HEK293 (cell line): ENCODE results near the gene CECR2.

Source experiments
- CTCF ChIA-PET: fragments of 350-600 bp; formaldehyde crosslinking; extraction: SDS; loops from one replicate; lab custom pipeline; 2021; ENCODE audit warnings: antibody characterized with exemption; lab: Yijun Ruan, JAX
- POLR2A ChIA-PET: fragments of 300-600 bp; formaldehyde crosslinking; extraction: SDS; loops from one replicate; lab custom pipeline; 2020; ENCODE audit warnings: antibody characterized with exemption, inconsistent platforms; lab: Yijun Ruan, JAX
- H3K27ac ChIP-seq: fragments of 200-500 bp; sonication (Bioruptor generic); 2 replicates; pipeline ENCODE4 v1.5.1; 2014; ENCODE audit warnings: low read depth, low read length, control low read depth, inconsistent platforms; ENCODE audit errors: extremely low read depth
- H3K36me3 ChIP-seq, 2 experiments: fragments of 200-500 bp in 1 of 2; sonication (Bioruptor generic) in 1 of 2; 1 replicate in 1 of 2; 2 replicates in 1 of 2; pipeline ENCODE4 v1.5.1; 2014 to 2017; ENCODE audit warnings: inconsistent platforms in 2 of 2, low read length in 2 of 2; ENCODE audit not compliant: control insufficient read depth in 2 of 2, insufficient read depth in 1 of 2
- H3K4me1 ChIP-seq: fragments of 200-500 bp; sonication (Bioruptor generic); 2 replicates; pipeline ENCODE4 v1.5.1; 2014; ENCODE audit warnings: mild to moderate bottlenecking, low read length, inconsistent platforms; ENCODE audit not compliant: control insufficient read depth, insufficient read depth
- H3K4me3 ChIP-seq: 2 replicates; pipeline ENCODE4 v1.5.1; 2011; ENCODE audit warnings: low read depth, mild to moderate bottlenecking, control low read depth, low read length, moderate library complexity
- H3K9me3 ChIP-seq: fragments of 200-500 bp; sonication (Bioruptor generic); 2 replicates; pipeline ENCODE4 v1.5.1; 2014; ENCODE audit warnings: low read depth, low read length, inconsistent platforms; ENCODE audit not compliant: control insufficient read depth, insufficient read depth
- GFI1B ChIP-seq: fragments of 450-650 bp; formaldehyde crosslinking; IDR thresholded peaks from 2 replicates; pipeline ENCODE4 v1.5.1; 2016; ENCODE audit warnings: missing biosample characterization, missing genetic modification characterization
- HOXC10 ChIP-seq: sonication (generic); formaldehyde crosslinking; IDR thresholded peaks from 2 replicates; pipeline ENCODE4 v1.8.1; 2023; ENCODE audit warnings: mild to moderate bottlenecking, missing genetic modification reagents
- RBAK ChIP-seq: fragments of 450-650 bp; formaldehyde crosslinking; IDR thresholded peaks from 2 replicates; pipeline ENCODE4 v1.5.1; 2016; ENCODE audit warnings: missing biosample characterization, missing genetic modification characterization
- SCRT2 ChIP-seq: fragments of 450-650 bp; formaldehyde crosslinking; IDR thresholded peaks from 2 replicates; pipeline ENCODE4 v1.5.1; 2016; ENCODE audit warnings: missing biosample characterization, missing genetic modification characterization
- SETDB1 ChIP-seq: IDR thresholded peaks from one replicate; pipeline ENCODE4 v1.6.1; 2017; ENCODE audit warnings: mild to moderate bottlenecking, low read length, moderate library complexity, mixed read lengths; ENCODE audit not compliant: insufficient read length
- ZBTB21 ChIP-seq: fragments of 450-650 bp; formaldehyde crosslinking; IDR thresholded peaks from 2 replicates; pipeline ENCODE4 v1.5.1; 2017; ENCODE audit warnings: missing biosample characterization, missing genetic modification characterization
- ZNF146 ChIP-seq: fragments of 450-650 bp; formaldehyde crosslinking; IDR thresholded peaks from 2 replicates; pipeline ENCODE4 v1.5.1; 2016; ENCODE audit warnings: missing biosample characterization, missing genetic modification characterization
- ZNF175 ChIP-seq: fragments of 450-650 bp; formaldehyde crosslinking; IDR thresholded peaks from 2 replicates; pipeline ENCODE4 v1.5.1; 2016; ENCODE audit warnings: missing biosample characterization, missing genetic modification characterization
- ZNF23 ChIP-seq: fragments of 450-650 bp; formaldehyde crosslinking; IDR thresholded peaks from 2 replicates; pipeline ENCODE4 v1.5.1; 2016; ENCODE audit warnings: missing biosample characterization, missing genetic modification characterization, borderline replicate concordance
- ZNF24 ChIP-seq: fragments of 450-650 bp; formaldehyde crosslinking; IDR thresholded peaks from 2 replicates; pipeline ENCODE4 v1.5.1; 2016; ENCODE audit warnings: missing biosample characterization, missing genetic modification characterization
- ZNF335 ChIP-seq: fragments of 450-650 bp; formaldehyde crosslinking; conservative IDR thresholded peaks from 2 replicates; pipeline ENCODE4 v1.5.1; 2016; ENCODE audit warnings: missing biosample characterization, missing genetic modification characterization
- ZNF530 ChIP-seq: fragments of 450-650 bp; formaldehyde crosslinking; IDR thresholded peaks from 2 replicates; pipeline ENCODE4 v1.5.1; 2016; ENCODE audit warnings: low read depth, missing biosample characterization, missing genetic modification characterization
- ZNF660 ChIP-seq: fragments of 450-650 bp; IDR thresholded peaks from 2 replicates; pipeline ENCODE4 v1.5.1; 2018; ENCODE audit warnings: missing biosample characterization, mild to moderate bottlenecking, missing genetic modification characterization
- ZNF701 ChIP-seq: fragments of 450-650 bp; formaldehyde crosslinking; IDR thresholded peaks from 2 replicates; pipeline ENCODE4 v1.5.1; 2016; ENCODE audit warnings: missing biosample characterization, missing genetic modification characterization
- ZNF843 ChIP-seq: fragments of 450-650 bp; formaldehyde crosslinking; IDR thresholded peaks from 2 replicates; pipeline ENCODE4 v1.5.1; 2016; ENCODE audit warnings: missing biosample characterization, missing genetic modification characterization
- TF ChIP-seq, protein P1 (sequence below): fragments of 450-650 bp; formaldehyde crosslinking; IDR thresholded peaks from 2 replicates; pipeline ENCODE4 v1.5.1; 2017; ENCODE audit warnings: missing biosample characterization, missing genetic modification characterization
- TF ChIP-seq, protein P2 (sequence below): fragments of 450-650 bp; formaldehyde crosslinking; IDR thresholded peaks from 2 replicates; pipeline ENCODE4 v1.5.1; 2016; ENCODE audit warnings: missing biosample characterization, missing genetic modification characterization
- TF ChIP-seq, protein P3 (sequence below): fragments of 450-650 bp; formaldehyde crosslinking; IDR thresholded peaks from 2 replicates; pipeline ENCODE4 v1.5.1; 2016; ENCODE audit warnings: missing biosample characterization, missing genetic modification characterization, borderline replicate concordance
- TF ChIP-seq, protein P4 (sequence below): fragments of 450-650 bp; formaldehyde crosslinking; IDR thresholded peaks from 2 replicates; pipeline ENCODE4 v1.5.1; 2016; ENCODE audit warnings: missing biosample characterization, missing genetic modification characterization
- TF ChIP-seq, protein P5 (sequence below): fragments of 450-650 bp; formaldehyde crosslinking; IDR thresholded peaks from 2 replicates; pipeline ENCODE4 v1.5.1; 2017; ENCODE audit warnings: missing biosample characterization, missing genetic modification characterization

Gene CECR2

DNA sequence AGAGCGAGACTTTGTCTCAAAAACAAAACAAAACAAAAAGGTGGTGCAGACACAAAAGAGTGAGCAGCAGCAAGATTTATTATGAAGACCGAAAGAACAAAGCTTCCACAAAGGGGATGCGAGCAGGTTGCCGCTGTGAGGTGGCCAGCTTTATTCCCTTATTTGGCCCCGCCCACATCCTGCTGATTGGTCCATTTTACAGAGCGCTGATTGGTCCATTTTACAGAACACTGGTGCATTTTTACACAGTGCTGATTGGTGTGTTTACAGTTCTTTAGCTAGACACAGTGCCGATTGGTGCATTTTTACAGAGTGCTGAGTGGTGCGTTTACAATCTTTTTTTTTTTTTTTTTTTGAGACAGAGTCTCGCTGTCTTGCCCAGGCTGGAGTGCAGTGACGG, 77.4 kb downstream of the CECR2 start:
- Histone ChIP-seq H3K4me1 (no peaks in the 10 kb centered on the region), H3K4me3 (no peak overlapping the region), H3K36me3 (no peaks in the 10 kb centered on the region), H3K27ac (no peak overlapping the region), H3K9me3 (no peaks in the 10 kb centered on the region)
- ChIA-PET CTCF (no interaction called here), POLR2A (interaction anchor here (0.6 to 1.2 kb wide), 3 partner anchors 9 to 78 kb away, joined by 3 to 5 read pairs (median 4); no protein-coding TSS in a partner anchor)
- no peak for TF ChIP-seq SETDB1
- TF ChIP-seq HOXC10 (CRISPR knock-in tag): no peak
- TF ChIP-seq ZNF335 (tag by site-specific recombination): no peak
- TF ChIP-seq RBAK (tag by site-specific recombination): no peak
- TF ChIP-seq ZNF23 (tag by site-specific recombination): no peak
- TF ChIP-seq, protein P1, sequence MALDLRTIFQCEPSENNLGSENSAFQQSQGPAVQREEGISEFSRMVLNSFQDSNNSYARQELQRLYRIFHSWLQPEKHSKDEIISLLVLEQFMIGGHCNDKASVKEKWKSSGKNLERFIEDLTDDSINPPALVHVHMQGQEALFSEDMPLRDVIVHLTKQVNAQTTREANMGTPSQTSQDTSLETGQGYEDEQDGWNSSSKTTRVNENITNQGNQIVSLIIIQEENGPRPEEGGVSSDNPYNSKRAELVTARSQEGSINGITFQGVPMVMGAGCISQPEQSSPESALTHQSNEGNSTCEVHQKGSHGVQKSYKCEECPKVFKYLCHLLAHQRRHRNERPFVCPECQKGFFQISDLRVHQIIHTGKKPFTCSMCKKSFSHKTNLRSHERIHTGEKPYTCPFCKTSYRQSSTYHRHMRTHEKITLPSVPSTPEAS (tag by site-specific recombination): no peak
- TF ChIP-seq ZBTB21 (tag by site-specific recombination): no peak
- TF ChIP-seq ZNF24 (tag by site-specific recombination): no peak

DNA sequence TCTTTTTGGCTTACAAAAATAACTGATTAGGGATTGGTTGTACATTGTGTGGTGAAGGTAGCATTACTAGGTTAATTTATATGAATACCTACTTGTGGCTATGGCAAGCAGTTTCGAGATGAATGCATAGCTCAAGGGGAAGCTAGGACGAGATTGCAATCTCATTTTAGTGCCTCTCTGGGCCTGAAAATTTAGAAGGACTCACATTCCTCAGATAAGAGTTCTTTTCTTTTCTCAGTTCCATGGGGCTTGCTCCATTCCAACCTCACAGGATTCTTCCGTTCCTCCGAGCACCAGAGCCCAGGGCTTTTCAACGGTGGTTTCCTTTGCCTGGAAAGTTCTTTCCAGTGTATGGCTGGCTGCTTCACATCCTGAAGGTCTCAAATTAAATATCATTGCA, 82.1 kb downstream of the CECR2 start:
- TF ChIP-seq ZNF843 (tag by site-specific recombination): no peak
- no peak for TF ChIP-seq ZNF701 (tag by site-specific recombination)
- no peak for TF ChIP-seq ZNF530 (tag by site-specific recombination)
- TF ChIP-seq, protein P2, sequence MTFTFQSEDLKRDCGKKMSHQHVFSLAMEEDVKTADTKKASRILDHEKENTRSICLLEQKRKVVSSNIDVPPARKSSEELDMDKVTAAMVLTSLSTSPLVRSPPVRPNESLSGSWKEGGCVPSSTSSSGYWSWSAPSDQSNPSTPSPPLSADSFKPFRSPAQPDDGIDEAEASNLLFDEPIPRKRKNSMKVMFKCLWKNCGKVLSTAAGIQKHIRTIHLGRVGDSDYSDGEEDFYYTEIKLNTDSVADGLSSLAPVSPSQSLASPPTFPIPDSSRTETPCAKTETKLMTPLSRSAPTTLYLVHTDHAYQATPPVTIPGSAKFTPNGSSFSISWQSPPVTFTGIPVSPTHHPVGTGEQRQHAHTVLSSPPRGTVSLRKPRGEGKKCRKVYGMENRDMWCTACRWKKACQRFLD (tag by site-specific recombination): no peak
- no peak for TF ChIP-seq SCRT2 (tag by site-specific recombination)
- no peak for TF ChIP-seq ZNF175 (tag by site-specific recombination)
- TF ChIP-seq, protein P3, sequence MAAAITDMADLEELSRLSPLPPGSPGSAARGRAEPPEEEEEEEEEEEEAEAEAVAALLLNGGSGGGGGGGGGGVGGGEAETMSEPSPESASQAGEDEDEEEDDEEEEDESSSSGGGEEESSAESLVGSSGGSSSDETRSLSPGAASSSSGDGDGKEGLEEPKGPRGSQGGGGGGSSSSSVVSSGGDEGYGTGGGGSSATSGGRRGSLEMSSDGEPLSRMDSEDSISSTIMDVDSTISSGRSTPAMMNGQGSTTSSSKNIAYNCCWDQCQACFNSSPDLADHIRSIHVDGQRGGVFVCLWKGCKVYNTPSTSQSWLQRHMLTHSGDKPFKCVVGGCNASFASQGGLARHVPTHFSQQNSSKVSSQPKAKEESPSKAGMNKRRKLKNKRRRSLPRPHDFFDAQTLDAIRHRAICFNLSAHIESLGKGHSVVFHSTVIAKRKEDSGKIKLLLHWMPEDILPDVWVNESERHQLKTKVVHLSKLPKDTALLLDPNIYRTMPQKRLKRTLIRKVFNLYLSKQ (tag by site-specific recombination): no peak
- TF ChIP-seq, protein P4, sequence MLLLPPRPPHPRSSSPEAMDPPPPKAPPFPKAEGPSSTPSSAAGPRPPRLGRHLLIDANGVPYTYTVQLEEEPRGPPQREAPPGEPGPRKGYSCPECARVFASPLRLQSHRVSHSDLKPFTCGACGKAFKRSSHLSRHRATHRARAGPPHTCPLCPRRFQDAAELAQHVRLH (tag by site-specific recombination): no peak
- TF ChIP-seq GFI1B (tag by site-specific recombination): no peak
- no peak for TF ChIP-seq ZNF660 (tag by site-specific recombination)
- TF ChIP-seq ZNF146 (tag by site-specific recombination): no peak
- TF ChIP-seq, protein P5, sequence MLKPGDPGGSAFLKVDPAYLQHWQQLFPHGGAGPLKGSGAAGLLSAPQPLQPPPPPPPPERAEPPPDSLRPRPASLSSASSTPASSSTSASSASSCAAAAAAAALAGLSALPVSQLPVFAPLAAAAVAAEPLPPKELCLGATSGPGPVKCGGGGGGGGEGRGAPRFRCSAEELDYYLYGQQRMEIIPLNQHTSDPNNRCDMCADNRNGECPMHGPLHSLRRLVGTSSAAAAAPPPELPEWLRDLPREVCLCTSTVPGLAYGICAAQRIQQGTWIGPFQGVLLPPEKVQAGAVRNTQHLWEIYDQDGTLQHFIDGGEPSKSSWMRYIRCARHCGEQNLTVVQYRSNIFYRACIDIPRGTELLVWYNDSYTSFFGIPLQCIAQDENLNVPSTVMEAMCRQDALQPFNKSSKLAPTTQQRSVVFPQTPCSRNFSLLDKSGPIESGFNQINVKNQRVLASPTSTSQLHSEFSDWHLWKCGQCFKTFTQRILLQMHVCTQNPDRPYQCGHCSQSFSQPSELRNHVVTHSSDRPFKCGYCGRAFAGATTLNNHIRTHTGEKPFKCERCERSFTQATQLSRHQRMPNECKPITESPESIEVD (tag by site-specific recombination): no peak
- ChIA-PET POLR2A (no interaction called here), CTCF (interaction anchor here (0.6 kb wide), 1 partner anchor 280 kb away, joined by 3 read pairs; no protein-coding TSS in a partner anchor)

More for the DNA sequence above, 82.1 kb downstream of the CECR2 start:
- no peak overlapping the region for H3K27ac ChIP-seq
- no peaks in the 10 kb centered on the region for H3K9me3 ChIP-seq
- no peak overlapping the region for H3K4me3 ChIP-seq
- no peaks in the 10 kb centered on the region for H3K36me3 ChIP-seq
- no peaks in the 10 kb centered on the region for H3K4me1 ChIP-seq
